SKM-1 (cell line): Measurements from ENCODE around the gene CLIC5.

Experiments used
- DNase-seq: peaks from one replicate; lab custom pipeline; 2025; ENCODE audit not compliant: unreplicated experiment; lab: John Stamatoyannopoulos, UW

CLIC5 gene

GRCh38 chr6:45899683-45899946 is 116.0 kb downstream of the CLIC5 start:
- DNase-seq, result no peak

- no peak for DNase-seq
Observed at GRCh38 chr6:45898941-45899682, 116.5 kb downstream of the CLIC5 start.

DNA sequence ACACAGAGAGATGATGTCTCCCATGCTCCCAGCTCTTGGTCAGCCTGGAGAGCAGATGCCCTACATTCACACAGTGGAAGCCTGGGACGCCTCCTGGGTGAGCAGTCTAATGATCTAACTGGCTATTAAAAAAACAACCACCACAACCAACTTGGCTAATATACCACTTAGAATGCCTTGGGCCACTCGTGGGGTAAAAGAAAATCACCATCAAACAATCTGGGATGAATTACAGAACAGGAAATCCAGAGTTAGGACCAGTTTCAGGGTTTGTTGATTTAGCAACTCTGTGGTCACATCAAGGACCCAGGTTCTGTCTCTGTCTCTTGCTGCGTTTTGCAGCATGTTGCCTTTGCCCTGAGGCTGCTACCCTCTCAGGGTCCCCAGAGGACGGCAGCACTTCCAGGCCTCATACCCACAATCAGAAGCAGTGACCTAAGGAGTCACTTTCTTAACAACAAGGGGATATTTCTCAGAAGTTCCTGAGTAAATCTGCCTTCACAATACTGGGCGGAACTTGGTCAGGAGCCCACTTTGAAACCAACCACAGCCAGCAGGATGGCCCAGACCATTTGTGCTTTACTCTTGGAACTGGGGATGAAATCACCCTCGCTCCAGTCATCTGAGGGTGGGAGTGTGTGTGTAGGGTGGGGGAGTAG is 118.7 kb downstream of the CLIC5 start:
- no peak for DNase-seq

GRCh38 chr6:45895569-45895968 is 120.1 kb downstream of the CLIC5 start:
- DNase-seq, result no peak

GRCh38 chr6:45892696-45893245 is 122.9 kb downstream of the CLIC5 start:
- no peak for DNase-seq

GRCh38 chr6:45892196-45892595 is 123.5 kb downstream of the CLIC5 start:
- no peak for DNase-seq

DNA sequence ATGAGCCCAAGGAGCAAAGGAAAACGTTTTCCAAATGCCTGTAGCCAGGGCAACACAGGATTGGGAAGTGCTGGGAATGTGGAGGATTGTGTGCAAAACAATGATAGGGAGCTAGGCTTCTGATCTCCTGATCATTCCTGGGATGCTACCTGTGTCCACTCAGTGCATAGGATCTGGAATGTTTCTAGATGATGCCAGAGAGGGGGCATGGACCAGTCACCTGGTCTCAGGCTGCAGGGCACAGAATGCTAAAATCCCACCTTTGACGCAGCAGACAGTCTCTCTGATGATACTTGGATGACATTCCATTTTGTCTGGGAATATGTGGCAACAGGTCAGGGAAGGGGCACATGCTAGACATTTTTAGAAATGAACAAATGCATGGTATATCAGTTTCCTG is 128.9 kb downstream of the CLIC5 start:
- no peak for DNase-seq

DNA sequence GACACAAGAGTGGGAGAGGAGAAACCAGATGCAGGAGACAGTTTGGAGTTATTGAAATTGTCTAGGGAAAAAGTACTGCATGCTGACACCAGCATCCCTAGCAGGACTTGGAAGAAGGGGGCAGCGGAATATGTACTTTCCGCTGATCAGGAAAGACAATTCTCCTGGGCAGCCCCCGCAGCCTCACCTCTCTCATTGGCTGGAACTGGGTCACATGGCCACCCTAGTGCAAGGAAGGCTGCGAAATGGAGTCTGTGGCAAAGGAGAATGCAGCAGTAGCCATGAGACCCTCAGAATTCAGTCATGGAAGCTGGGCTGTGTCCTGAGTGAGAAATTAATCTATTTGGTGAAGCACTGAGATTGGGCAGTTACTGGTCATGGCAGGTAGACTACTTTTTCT is 131.3 kb downstream of the CLIC5 start:
- DNase-seq, result no peak

- no peak for DNase-seq
Observed at GRCh38 chr6:45882671-45883070, 133.0 kb downstream of the CLIC5 start.

DNA sequence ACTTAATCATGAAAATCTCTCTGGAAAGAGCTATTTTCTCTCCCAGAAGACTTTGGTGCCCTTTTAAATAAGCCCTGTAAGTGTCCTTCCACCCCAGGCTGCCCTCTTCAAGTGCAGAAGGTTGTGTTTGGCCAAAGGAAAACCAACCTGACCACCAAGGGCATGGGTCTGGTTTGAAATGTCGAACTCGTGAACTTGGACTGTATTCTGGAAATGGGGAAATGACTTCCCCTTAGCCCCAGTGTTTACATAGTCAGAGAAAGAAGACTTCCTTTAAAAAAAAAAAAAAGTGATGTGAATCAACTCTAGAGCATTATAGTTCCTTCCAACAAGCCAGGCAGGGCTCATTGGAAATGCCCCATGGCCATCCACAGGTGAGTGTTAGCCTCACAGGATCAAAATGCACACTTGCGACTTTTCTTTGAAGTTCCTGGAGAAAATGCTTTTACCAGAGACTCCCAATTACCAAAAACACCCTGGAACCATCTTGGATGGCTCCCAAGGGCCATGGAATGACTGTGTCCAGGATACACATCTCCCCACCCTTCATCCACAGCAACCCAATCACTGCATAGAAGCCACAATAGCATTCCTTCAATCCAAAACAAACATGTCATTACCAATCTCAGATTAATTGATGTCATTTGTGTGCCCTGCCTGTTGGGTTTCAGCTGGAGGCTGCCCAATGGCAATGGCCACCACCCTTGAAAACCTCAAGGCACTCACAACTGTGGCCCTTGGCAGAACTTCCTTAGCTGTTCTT is 133.8 kb downstream of the CLIC5 start:
- DNase-seq, result no peak

DNA sequence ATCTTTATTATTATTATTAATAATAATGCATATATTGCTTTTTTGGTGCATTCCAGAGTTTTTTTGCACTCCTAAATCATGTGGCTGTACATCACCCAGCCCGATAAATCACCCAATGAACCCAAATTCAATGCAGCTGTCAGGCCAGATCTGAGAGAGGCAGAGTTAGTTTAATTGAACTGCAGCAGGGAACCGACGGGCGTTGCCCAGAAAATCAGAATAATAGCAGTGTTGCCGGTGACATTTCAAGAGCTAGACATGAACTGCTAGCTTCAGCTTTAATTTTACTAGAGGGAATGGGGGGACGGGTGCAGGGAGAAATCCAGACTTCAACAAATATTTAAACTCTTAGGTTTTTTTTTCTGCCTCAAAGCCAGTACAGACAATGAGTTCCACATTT is 135.0 kb downstream of the CLIC5 start:
- no peak for DNase-seq

- no peak for DNase-seq
Observed at GRCh38 chr6:45880159-45880558, 135.5 kb downstream of the CLIC5 start.

GRCh38 chr6:45877970-45878590 is 137.6 kb downstream of the CLIC5 start:
- no peak for DNase-seq

GRCh38 chr6:45872827-45873365 is 142.8 kb downstream of the CLIC5 start:
- DNase-seq, result no peak

DNA sequence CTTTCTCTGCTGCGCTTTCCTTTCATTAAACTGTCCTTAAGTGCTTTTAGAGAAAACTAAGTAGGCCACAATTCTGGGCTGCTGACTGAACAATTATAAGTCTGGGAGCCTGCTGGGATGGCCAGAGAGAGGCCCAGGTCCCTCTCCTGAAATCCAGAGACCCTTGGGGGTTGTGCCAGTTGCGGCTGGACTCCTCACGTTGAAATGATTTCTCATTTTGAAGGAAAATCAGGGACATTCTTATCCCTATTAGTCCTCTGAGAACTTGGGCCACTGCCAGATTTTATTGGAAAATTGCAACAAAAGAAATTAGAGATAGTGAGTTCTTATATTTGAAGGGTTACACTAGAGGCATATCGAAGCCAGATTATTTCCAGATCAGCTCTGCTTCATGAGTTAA is 145.1 kb downstream of the CLIC5 start:
- DNase-seq, result no peak

DNA sequence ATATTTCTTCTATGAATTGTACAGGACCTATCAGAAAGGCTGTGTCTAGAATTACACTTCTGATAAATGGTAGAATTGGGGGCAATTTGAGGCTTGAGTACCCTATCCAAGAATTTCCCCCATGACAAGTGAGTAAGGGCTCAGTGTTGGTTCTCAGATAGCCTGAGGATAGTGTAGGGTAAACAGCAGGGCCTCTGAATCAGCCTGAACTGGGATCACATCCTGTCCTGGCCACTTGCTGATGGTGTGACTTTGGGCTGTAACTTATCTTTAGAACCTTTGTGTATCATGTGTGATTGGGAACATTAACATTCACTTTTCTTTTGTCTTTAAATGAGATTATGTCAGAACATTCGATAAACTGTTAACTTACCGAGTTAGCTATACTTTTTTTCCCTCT is 151.0 kb downstream of the CLIC5 start:
- no peak for DNase-seq

GRCh38 chr6:45858691-45859090 is 157.0 kb downstream of the CLIC5 start:
- DNase-seq, result no peak

GRCh38 chr6:45857827-45858226 is 157.8 kb downstream of the CLIC5 start:
- no peak for DNase-seq

GRCh38 chr6:45855642-45856394 is 159.8 kb downstream of the CLIC5 start:
- DNase-seq, result no peak

GRCh38 chr6:45854149-45854742 is 161.4 kb downstream of the CLIC5 start:
- no peak for DNase-seq
